ENCODE results near the gene FMOD.

DNA sequence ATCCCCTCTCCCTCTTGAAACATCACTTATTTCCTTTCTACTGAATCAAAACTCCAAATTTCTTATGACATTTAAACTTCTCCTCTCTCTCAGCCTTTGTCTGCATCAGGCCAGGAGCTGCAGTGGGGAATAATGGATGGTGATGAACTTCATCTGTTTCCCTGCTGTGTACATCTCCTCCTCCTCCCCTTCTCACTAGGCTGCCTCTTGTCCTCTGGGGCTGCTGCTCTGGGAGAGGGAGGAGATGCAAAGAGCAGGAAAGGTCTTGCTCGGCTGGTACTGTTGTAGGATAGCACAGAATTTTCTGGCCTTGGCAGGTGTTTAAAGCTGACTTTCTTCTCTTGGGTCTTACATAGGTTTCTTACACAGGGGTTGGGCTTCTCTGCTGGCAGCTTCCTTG, 31.1 kb upstream of the FMOD start:
- TF ChIP-seq CTCF (IDR thresholded peaks at IDR 0.05), result no peak
- TF ChIP-seq EZH2 (IDR thresholded peaks at IDR 0.05), result no peak

All from neural progenitor cell (in vitro differentiated cells).